GM12878 (cell line): ENCODE results near the gene CLCN7. TPM values are rescaled to one million over a fixed set of nuclear protein-coding genes. Genes with fewer than 3 reads are reported as not detected.

Source experiments
- ATF7 ChIP-seq: fragments of 450-650 bp; IDR thresholded peaks from 2 replicates; pipeline ENCODE4 v1.6.1; 2016; ENCODE audit warnings: low read depth, mild to moderate bottlenecking
- CBFB ChIP-seq: IDR thresholded peaks from 2 replicates; pipeline ENCODE4 v1.6.1; 2016; ENCODE audit warnings: antibody characterized with exemption, low read depth
- CREB1 ChIP-seq: IDR thresholded peaks from 2 replicates; pipeline ENCODE4 v1.6.1; 2012; ENCODE audit warnings: low read depth, mild to moderate bottlenecking, inconsistent platforms
- HCFC1 ChIP-seq: fragments of 150-350 bp; IDR thresholded peaks from 2 replicates; pipeline ENCODE4 v1.6.1; 2014; ENCODE audit warnings: low read length
- NKRF ChIP-seq: fragments of 450-650 bp; conservative IDR thresholded peaks from 2 replicates; pipeline ENCODE4 v1.6.1; 2017; ENCODE audit warnings: mild to moderate bottlenecking, moderate library complexity
- NR2C1 ChIP-seq: fragments of 450-650 bp; IDR thresholded peaks from 2 replicates; pipeline ENCODE4 v1.6.1; 2017; ENCODE audit warnings: antibody characterized with exemption, mild to moderate bottlenecking, moderate library complexity
- POLR2AphosphoS2 ChIP-seq: IDR thresholded peaks from 2 replicates; pipeline ENCODE4 v1.6.1; 2011; ENCODE audit warnings: low read depth, mild to moderate bottlenecking, low read length, improper control_type of control experiment, moderate library complexity
- RAD21 ChIP-seq: IDR thresholded peaks from 2 replicates; pipeline ENCODE4 v1.6.1; 2011; ENCODE audit warnings: mild to moderate bottlenecking, low read depth, low read length, moderate library complexity; ENCODE audit not compliant: insufficient read depth
- TAF1 ChIP-seq: IDR thresholded peaks from 2 replicates; pipeline ENCODE4 v1.6.1; 2011; ENCODE audit warnings: mild to moderate bottlenecking, low read depth, low read length, borderline replicate concordance
- ZBTB4 ChIP-seq: fragments of 450-650 bp; formaldehyde crosslinking; IDR thresholded peaks from 2 replicates; pipeline ENCODE4 v1.4.0; 2022; ENCODE audit warnings: mild to moderate bottlenecking, moderate library complexity
- polyA plus RNA-seq, 11 experiments: library from polyadenylated mRNA; depleted of rRNA in 4 of 11; unstranded in 6 of 11; stranded (reverse) in 5 of 11; fragments of >200 nt; fragmentation: Nextera tagmentation in 4 of 11; fragmentation: Illumina TruSeq in 1 of 11; extraction: Ambion mirVana in 4 of 11; extraction: Trizol in 1 of 11; gene quantifications; 1 replicate in 1 of 11; 2 replicates in 10 of 11; pipeline versions ENCODE4 v1.2.1 to v1.2.3, GENCODE V29; 2011 to 2016; ENCODE audit warnings: inconsistent platforms in 2 of 11, missing spikeins in 2 of 11, low read depth in 1 of 11
- total RNA-seq, 4 experiments: library from RNA; depleted of rRNA in 3 of 4; stranded (reverse); fragments of >200 nt in 3 of 4; fragmentation: Illumina TruSeq in 1 of 4; extraction: Trizol in 1 of 4; gene quantifications; 2 replicates each; pipeline versions ENCODE4 v1.2.1 to v1.2.3, GENCODE V29; 2013 to 2021
- TF ChIP-seq, protein P1 (sequence below): IDR thresholded peaks from 2 replicates; pipeline ENCODE4 v1.6.1; 2012; ENCODE audit warnings: low read depth, low read length, improper control_type of control experiment

The CLCN7 gene
- total and polyA plus RNA-seq, 10 of the 15 experiments (the other 5 are each of a cell fraction or from before 2014, with no cell fraction given): 0.04 to 62.5 (median 19.9) TPM

DNA sequence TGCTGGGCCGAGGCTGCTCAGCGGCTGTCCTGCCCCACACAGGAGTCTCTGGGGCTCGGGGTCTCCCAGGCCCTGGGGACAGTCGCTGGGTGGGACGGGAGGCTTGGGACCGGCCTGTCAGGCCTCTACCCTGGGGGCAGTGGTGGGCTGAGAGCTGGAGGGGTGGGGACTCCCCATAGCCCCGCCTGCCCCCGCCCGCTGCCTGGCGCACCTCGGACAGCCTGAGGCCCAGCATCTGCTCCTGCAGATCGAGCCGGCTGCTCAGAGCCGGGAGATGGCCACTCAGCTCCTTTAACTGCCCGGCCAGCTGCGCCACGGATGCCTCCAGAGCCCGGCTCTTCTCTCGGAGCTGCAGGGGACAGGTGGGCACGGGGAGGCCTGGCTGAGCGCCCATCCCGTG is 37.2 kb downstream of the CLCN7 start (continued):
- TF ChIP-seq ZBTB4 (CRISPR knock-in tag): no peak
- TF ChIP-seq POLR2AphosphoS2: no peak
- TF ChIP-seq TAF1: no peak
- no peak for TF ChIP-seq RAD21
- TF ChIP-seq, protein P1, sequence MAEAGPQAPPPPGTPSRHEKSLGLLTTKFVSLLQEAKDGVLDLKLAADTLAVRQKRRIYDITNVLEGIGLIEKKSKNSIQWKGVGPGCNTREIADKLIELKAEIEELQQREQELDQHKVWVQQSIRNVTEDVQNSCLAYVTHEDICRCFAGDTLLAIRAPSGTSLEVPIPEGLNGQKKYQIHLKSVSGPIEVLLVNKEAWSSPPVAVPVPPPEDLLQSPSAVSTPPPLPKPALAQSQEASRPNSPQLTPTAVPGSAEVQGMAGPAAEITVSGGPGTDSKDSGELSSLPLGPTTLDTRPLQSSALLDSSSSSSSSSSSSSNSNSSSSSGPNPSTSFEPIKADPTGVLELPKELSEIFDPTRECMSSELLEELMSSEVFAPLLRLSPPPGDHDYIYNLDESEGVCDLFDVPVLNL: no peak
- no peak for TF ChIP-seq CBFB
- no peak for TF ChIP-seq CREB1
- TF ChIP-seq ATF7: no peak
- TF ChIP-seq NKRF: no peak
- no peak for TF ChIP-seq NR2C1
- no peak for TF ChIP-seq HCFC1
